H54 (cell line): ENCODE measurements around the gene GPANK1.

ENCODE experiments used
- DNase-seq: peaks from one replicate; pipeline ENCODE4 v3.0.0; 2011; ENCODE audit warnings: low spot score, mixed read lengths; ENCODE audit not compliant: insufficient read length
- FAIRE-seq: peaks from 3 replicates; lab custom pipeline; 2011; peaks lifted over from hg19 to GRCh38; lab: Jason Lieb, UNC
- POLR2A ChIP-seq: IDR thresholded peaks from 2 replicates; pipeline ENCODE4 v1.6.1; 2011; ENCODE audit warnings: low read depth, mild to moderate bottlenecking, low read length

GPANK1 gene

DNA sequence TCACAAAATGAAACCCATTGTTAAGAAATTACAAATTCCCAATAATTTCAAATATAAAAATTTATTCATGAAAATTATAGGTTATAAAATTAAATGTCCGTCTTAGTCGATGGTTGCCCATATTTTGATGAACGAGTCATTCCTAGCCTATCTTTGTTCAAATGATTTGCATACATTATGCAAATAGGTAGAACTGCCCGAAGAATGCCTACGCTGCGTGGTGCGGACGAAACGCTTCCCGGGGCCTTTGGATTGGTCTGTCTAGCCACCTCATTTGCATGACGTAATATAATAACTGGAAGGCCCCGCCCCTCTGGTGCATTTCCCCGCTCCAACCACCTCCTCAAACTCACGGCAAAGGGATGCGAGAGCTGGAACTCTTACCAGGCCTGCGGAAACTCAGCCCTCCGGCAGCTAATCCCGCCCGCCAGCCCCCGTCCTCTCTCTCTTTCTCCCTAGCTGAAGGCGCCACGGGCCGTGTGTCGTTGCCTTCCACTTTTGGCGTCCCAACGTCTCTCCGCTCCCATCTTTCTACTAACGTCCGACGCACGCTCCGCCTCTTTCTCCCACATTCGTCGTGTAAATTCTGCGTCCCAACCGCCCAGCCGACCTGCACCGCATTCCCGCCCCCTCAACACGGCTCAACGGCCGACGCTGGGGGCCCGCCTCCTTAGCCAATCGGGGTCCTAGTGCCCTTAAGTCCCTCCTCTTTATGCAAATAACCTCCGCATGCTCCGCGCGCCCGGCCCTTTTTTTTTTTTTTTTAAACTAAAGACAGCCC lies 44.8 kb downstream of the GPANK1 start:
- peak; percentile 84 for TF ChIP-seq POLR2A
- DNase-seq: peak; percentile 93
- FAIRE-seq: peak; percentile 62

DNA sequence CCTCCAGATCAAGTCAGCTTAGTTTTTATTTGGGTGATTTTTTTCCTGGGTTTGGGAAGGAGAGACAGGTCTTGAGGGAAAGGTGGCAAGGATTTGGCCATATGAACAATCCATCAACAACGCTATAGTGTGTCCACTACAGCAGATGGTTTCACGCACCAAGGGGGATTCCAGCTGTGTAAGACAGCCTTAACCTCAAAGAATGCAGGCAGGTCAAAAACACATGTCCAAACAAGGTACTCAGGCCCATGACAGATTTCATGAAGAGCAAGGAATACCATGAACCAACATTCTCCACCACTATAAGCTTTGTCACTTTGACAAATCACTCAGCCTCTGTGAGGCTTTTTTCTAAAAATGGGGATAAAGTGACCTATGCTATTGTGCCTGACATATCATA lies 47.8 kb downstream of the GPANK1 start:
- DNase-seq: no peak
- TF ChIP-seq POLR2A: no peak
- FAIRE-seq: no peak

DNA sequence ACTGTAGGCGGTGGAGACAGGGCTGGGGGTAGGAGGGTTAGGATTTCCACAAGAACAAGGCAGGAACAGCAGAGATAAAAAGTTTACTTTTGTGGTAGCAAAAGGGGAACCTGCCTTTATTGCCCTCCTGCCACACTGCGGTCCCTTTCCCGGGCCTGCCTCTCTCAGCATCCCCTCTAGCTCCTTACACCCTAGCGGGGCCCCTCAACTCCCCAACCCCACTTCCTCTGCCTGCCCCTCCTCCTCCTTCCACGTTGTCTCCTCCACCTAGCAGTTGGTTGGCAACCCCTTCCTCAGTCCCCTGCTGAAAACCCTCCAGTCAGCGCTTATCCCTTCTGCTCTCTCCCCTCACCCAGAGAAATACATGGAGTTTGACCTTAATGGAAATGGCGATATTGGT lies 49.0 kb downstream of the GPANK1 start:
- FAIRE-seq (no peak), DNase-seq (no peak)
- TF ChIP-seq POLR2A: no peak

DNA sequence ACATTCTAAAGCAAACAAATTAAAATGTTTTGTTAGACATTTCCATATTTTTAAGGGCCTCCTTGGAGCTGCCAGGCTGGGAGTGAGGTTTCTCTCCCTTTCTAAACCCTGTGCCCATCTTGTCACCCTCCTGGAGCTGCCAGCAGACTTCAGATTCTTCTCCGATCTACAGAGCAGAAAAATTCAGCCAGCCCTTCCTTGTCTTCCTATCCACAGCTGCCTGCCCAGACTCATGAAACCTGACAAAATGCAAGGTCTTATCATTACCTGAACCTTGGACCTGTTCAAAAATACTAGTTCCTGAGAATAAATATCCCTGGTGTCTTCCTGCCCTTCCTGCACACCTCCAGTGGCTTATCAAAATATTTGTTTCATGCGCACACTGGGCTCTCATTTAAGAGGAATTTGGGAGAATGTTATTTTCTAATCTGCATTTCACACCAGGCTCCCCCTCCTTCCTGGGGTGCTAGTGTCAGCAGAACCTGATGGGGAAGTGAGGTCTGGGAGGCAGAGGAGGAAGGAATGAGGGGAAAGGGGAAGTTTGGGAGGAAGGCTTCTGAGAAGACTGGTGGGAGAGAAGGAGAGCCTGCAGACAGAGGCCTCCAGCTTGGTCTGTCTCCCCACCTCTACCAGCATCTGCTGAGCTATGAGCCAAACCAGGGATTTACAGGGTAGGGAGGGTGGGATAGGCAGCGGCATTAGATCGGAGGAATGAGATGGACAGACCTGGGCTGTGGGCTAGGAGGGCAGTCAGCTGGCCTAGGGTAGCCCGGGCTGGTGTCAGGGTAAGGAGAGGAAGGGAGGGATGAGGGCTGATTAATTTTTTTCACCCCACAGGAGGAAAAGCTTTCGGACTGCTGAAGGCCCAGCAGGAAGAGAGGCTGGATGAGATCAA lies 49.9 kb downstream of the GPANK1 start, which contains the start of gene AIF1:
AIF1 (plus strand) TSS at position 551 of the 895 bp plus-strand sequence; CDS start at position 647, 96 bp downstream.
- FAIRE-seq (no peak), DNase-seq (no peak)
- no peak for TF ChIP-seq POLR2A

DNA sequence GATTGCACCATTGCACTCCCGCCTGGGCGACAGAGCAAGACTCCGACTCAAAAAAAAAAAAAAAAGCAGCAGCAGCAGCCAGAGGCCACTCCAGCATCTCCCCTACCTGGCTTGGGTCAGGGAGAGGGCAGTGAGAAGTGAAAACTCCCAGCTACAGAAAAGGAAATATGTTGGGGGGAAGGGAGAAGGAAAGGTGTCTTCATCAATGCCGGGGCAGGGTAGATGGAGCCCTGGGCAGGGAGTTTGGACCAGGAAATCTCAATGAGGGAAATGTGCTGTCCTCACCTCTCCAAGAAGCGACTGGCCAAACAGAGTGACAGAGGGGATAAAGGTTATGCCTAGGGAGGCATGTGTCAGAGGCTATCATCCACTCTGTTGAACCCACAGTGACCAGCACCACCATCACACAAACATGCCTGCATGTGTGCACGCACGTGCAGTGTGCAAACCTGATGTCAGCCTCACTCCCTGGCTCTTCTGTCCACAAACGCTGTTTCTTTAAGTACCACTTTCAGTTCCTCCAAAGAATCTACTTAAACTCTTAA lies 50.6 kb downstream of the GPANK1 start:
- TF ChIP-seq POLR2A: no peak
- no peak for DNase-seq
- no peak for FAIRE-seq
